Hepatocyte (in vitro differentiated cells): ENCODE results near the gene IL34. TPM values are rescaled to one million over a fixed set of nuclear protein-coding genes. Genes with fewer than 3 reads are reported as not detected.

Source experiments
- DNase-seq: peaks from one replicate; pipeline ENCODE4 v3.0.0-alpha.2; 2016; ENCODE audit warnings: low spot score
- H2AFZ ChIP-seq: fragments of 200-600 bp; sonication (generic); 2 replicates; pipeline ENCODE4 v1.6.0; 2016; ENCODE audit warnings: antibody characterized with exemption, mild to moderate bottlenecking
- H3K27ac ChIP-seq: fragments of 200-600 bp; sonication (generic); 2 replicates; pipeline ENCODE4 v1.5.1; 2016; ENCODE audit warnings: mild to moderate bottlenecking
- H3K27me3 ChIP-seq: fragments of 200-600 bp; sonication (generic); 2 replicates; pipeline ENCODE4 v1.6.1; 2016
- H3K36me3 ChIP-seq: fragments of 200-600 bp; sonication (generic); replicated peaks from 2 replicates; pipeline ENCODE4 v1.5.1; 2016; ENCODE audit warnings: low read depth; ENCODE audit not compliant: insufficient read depth
- H3K4me1 ChIP-seq: fragments of 200-600 bp; sonication (generic); 2 replicates; pipeline ENCODE4 v1.5.1; 2016; ENCODE audit warnings: mild to moderate bottlenecking, moderate library complexity; ENCODE audit not compliant: insufficient read depth
- H3K4me2 ChIP-seq: fragments of 200-600 bp; sonication (generic); 2 replicates; pipeline ENCODE4 v1.6.0; 2016
- H3K4me3 ChIP-seq: fragments of 200-600 bp; sonication (generic); 2 replicates; pipeline ENCODE4 v1.5.1; 2016; ENCODE audit warnings: mild to moderate bottlenecking
- H3K79me2 ChIP-seq: fragments of 200-600 bp; sonication (generic); 2 replicates; pipeline ENCODE4 v1.6.0; 2017; ENCODE audit warnings: mild to moderate bottlenecking
- H3K9me2 ChIP-seq: fragments of 200-600 bp; sonication (generic); replicated peaks from 2 replicates; pipeline ENCODE4 v1.6.0; 2017; ENCODE audit warnings: mild to moderate bottlenecking; ENCODE audit not compliant: insufficient read depth
- H3K9me3 ChIP-seq: fragments of 200-600 bp; sonication (generic); 2 replicates; pipeline ENCODE4 v1.5.1; 2016; ENCODE audit warnings: low read depth, mild to moderate bottlenecking
- H4K20me1 ChIP-seq: fragments of 200-600 bp; sonication (generic); 2 replicates; pipeline ENCODE4 v1.6.0; 2016; ENCODE audit warnings: mild to moderate bottlenecking; ENCODE audit not compliant: insufficient read depth, poor library complexity, severe bottlenecking
- CTCF ChIP-seq: fragments of 200-600 bp; sonication (generic); IDR thresholded peaks from 2 replicates; pipeline ENCODE4 v1.5.1; 2016; ENCODE audit warnings: antibody characterized with exemption, mild to moderate bottlenecking; ENCODE audit not compliant: poor library complexity
- EZH2 ChIP-seq: fragments of 200-600 bp; sonication (generic); IDR thresholded peaks from 2 replicates; pipeline ENCODE4 v1.6.1; 2016; ENCODE audit warnings: antibody characterized with exemption, mild to moderate bottlenecking, borderline replicate concordance
- EZH2phosphoT487 ChIP-seq: fragments of 200-600 bp; sonication (generic); IDR thresholded peaks from one replicate; pipeline ENCODE4 v1.6.1; 2018; ENCODE audit warnings: antibody characterized with exemption, mild to moderate bottlenecking, low read depth, moderate library complexity; ENCODE audit not compliant: unreplicated experiment, severe bottlenecking
- WGBS: methylation state at CpG from one replicate; pipeline ENCODE4 v1.1.6; 2016; ENCODE audit warnings: low lambda C conversion rate; ENCODE audit errors: missing lambda C conversion rate; 5-methylcytosine and 5-hydroxymethylcytosine counted together
- polyA plus RNA-seq: library from polyadenylated mRNA; unstranded; fragments of >200 nt; fragmentation: Nextera tagmentation; extraction: Ambion mirVana; gene quantifications from 2 replicates; pipeline ENCODE4 v1.2.1, GENCODE V29; 2016
- total RNA-seq: library from RNA; depleted of rRNA; stranded (reverse); fragments of >200 nt; gene quantifications from 2 replicates; pipeline ENCODE4 v1.2.3, GENCODE V29; 2014

The IL34 gene
- total and polyA plus RNA-seq, 2 experiments from 2014 or later: 0.48 to 2.2 TPM

- peaks cover 50% of the 10 kb centered on the region for H3K4me1 ChIP-seq
- peaks cover 53% of the 10 kb centered on the region for H3K79me2 ChIP-seq
- no peaks in the 10 kb centered on the region for H3K9me3 ChIP-seq
- 70% methylated on average over 12 of the region's 14 CpGs for WGBS
- H2AFZ ChIP-seq: no peak overlapping the region
- no peak for TF ChIP-seq EZH2
- no peak for TF ChIP-seq EZH2phosphoT487
- no peak for TF ChIP-seq CTCF
- peak overlapping the region; percentile 94 for H3K4me2 ChIP-seq
- no peak overlapping the region for H3K4me3 ChIP-seq
- no peaks in the 10 kb centered on the region for H3K36me3 ChIP-seq
- peak overlapping the region; percentile 27 for H3K27ac ChIP-seq
- H4K20me1 ChIP-seq: peaks cover 46% of the 10 kb centered on the region
- H3K27me3 ChIP-seq: no peaks in the 10 kb centered on the region
- no peak for DNase-seq
- no peaks in the 10 kb centered on the region for H3K9me2 ChIP-seq
Measured at GRCh38 chr16:70682239-70683145, 36.1 kb downstream of the IL34 start.

GRCh38 chr16:70683146-70683944, 37.0 kb downstream of the IL34 start:
- Histone ChIP-seq H2AFZ (no peak overlapping the region), H3K27me3 (no peaks in the 10 kb centered on the region), H3K79me2 (peaks cover 53% of the 10 kb centered on the region), H3K4me3 (no peak overlapping the region), H3K36me3 (no peaks in the 10 kb centered on the region), H3K4me1 (peaks cover 58% of the 10 kb centered on the region), H3K4me2 (peak overlapping the region; percentile 94), H3K27ac (no peak overlapping the region), H4K20me1 (peaks cover 46% of the 10 kb centered on the region), H3K9me2 (no peaks in the 10 kb centered on the region), H3K9me3 (no peaks in the 10 kb centered on the region)
- WGBS: 90% methylated on average over 13 of the region's 13 CpGs
- no peak for DNase-seq
- TF ChIP-seq EZH2 (no peak), CTCF (no peak), EZH2phosphoT487 (no peak)

GRCh38 chr16:70684146-70685060, 38.0 kb downstream of the IL34 start:
- 75% methylated on average over 11 of the region's 14 CpGs for WGBS
- H4K20me1 ChIP-seq: peaks cover 46% of the 10 kb centered on the region
- H3K36me3 ChIP-seq: no peaks in the 10 kb centered on the region
- H3K4me2 ChIP-seq: peak overlapping the region; percentile 94
- no peaks in the 10 kb centered on the region for H3K9me2 ChIP-seq
- no peaks in the 10 kb centered on the region for H3K9me3 ChIP-seq
- peaks cover 69% of the 10 kb centered on the region for H3K4me1 ChIP-seq
- H3K79me2 ChIP-seq: peaks cover 53% of the 10 kb centered on the region
- TF ChIP-seq CTCF (no peak), EZH2 (no peak), EZH2phosphoT487 (no peak)
- H2AFZ ChIP-seq: no peak overlapping the region
- H3K27ac ChIP-seq: peak overlapping the region; percentile 63
- no peak for DNase-seq
- H3K4me3 ChIP-seq: peak overlapping the region; percentile 82
- no peaks in the 10 kb centered on the region for H3K27me3 ChIP-seq
